HFFc6 (cell line): ENCODE measurements around the gene RNF150. TPM values are rescaled to one million over a fixed set of nuclear protein-coding genes. Genes with fewer than 3 reads are reported as not detected.
A peak's percentile ranks its signal among the peaks of the same experiment; 100 is the strongest.

ENCODE experiments used
- DNase-seq: peaks from one replicate; pipeline ENCODE4 v3.0.0-alpha.2; 2018
- H3K27ac Mint-ChIP-seq: 2 replicates; pipeline ENCODE4 v1.8.0; 2020; ENCODE audit warnings: mild to moderate bottlenecking, mixed read lengths
- H3K27me3 Mint-ChIP-seq: 2 replicates; pipeline ENCODE4 v1.8.0; 2021; ENCODE audit warnings: mild to moderate bottlenecking, moderate library complexity, mixed read lengths; ENCODE audit not compliant: insufficient read depth
- H3K36me3 Mint-ChIP-seq: 2 replicates; pipeline ENCODE4 v1.8.0; 2021; ENCODE audit warnings: low read depth, mixed read lengths
- H3K4me1 Mint-ChIP-seq: 2 replicates; pipeline ENCODE4 v1.8.0; 2020; ENCODE audit warnings: low read depth, mixed read lengths
- H3K4me3 Mint-ChIP-seq: 2 replicates; pipeline ENCODE4 v1.8.0; 2020; ENCODE audit warnings: mild to moderate bottlenecking, moderate library complexity, mixed read lengths
- H3K9me3 Mint-ChIP-seq: 2 replicates; pipeline ENCODE4 v1.8.0; 2020; ENCODE audit warnings: mild to moderate bottlenecking, mixed read lengths
- total RNA-seq, 6 experiments: library from RNA; stranded (reverse); fragmentation: NEBNext Ultra II Directional; extraction: Animal tissue kit (Norgen Biotek cat#: 25700); gene quantifications; 2 replicates in 1 of 6; 3 replicates in 5 of 6; pipeline ENCODE4 v1.2.3, GENCODE V29; 2021
- TF ChIP-seq, protein P1 (sequence below): fragments of 200-600 bp; sonication (generic); IDR thresholded peaks from 2 replicates; pipeline ENCODE4 v1.5.0; 2021; ENCODE audit warnings: antibody characterized with exemption, mild to moderate bottlenecking

The RNF150 gene
- total RNA-seq, 6 experiments from 2014 or later: 15.1 to 24.2 (median 20.7) TPM

- Mint-ChIP-seq H3K4me3 (peak overlapping the region; percentile 99), H3K27ac (no peak overlapping the region; the same call in 1 of the 2 replicates), H3K36me3 (no peaks in the 10 kb centered on the region), H3K9me3 (no peaks in the 10 kb centered on the region), H3K27me3 (peaks cover 6% of the 10 kb centered on the region; the same call in 1 of the 2 replicates), H3K4me1 (peaks cover 43% of the 10 kb centered on the region)
- DNase-seq: peak; percentile 60
- TF ChIP-seq, protein P1, sequence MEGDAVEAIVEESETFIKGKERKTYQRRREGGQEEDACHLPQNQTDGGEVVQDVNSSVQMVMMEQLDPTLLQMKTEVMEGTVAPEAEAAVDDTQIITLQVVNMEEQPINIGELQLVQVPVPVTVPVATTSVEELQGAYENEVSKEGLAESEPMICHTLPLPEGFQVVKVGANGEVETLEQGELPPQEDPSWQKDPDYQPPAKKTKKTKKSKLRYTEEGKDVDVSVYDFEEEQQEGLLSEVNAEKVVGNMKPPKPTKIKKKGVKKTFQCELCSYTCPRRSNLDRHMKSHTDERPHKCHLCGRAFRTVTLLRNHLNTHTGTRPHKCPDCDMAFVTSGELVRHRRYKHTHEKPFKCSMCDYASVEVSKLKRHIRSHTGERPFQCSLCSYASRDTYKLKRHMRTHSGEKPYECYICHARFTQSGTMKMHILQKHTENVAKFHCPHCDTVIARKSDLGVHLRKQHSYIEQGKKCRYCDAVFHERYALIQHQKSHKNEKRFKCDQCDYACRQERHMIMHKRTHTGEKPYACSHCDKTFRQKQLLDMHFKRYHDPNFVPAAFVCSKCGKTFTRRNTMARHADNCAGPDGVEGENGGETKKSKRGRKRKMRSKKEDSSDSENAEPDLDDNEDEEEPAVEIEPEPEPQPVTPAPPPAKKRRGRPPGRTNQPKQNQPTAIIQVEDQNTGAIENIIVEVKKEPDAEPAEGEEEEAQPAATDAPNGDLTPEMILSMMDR: no peak; the same call in 1 of the 2 replicates
Measured at GRCh38 chr4:141133999-141134995, 1.0 kb upstream of the RNF150 start.

DNA sequence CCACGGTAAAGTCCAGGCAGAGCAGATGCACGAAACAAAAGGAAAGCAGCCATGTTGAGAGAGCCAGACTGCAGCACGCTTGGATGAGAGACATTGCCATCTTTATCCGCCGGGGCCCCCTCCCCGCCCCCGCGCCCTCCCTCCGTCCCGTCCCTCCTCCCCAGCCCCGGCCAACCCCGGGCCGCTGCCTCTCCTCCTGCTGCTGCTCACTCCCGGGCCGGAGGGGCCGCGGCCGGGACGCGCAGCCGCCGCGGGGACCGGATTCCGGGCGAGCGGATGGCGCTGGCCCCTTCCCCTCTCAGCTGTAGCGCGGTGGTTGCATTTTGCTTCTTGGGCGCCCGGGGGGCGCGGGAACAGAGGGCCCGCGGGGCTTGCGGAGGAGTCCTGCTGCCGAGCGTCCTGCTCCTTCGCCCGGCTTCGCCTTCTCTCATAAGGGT is 542 bp downstream of the RNF150 start:
- Mint-ChIP-seq H3K27ac (no peak overlapping the region), H3K9me3 (no peaks in the 10 kb centered on the region), H3K4me3 (peak overlapping the region; percentile 99), H3K4me1 (peaks cover 59% of the 10 kb centered on the region), H3K36me3 (no peaks in the 10 kb centered on the region), H3K27me3 (peaks cover 4% of the 10 kb centered on the region; the same call in 1 of the 2 replicates)
- TF ChIP-seq, protein P1: no peak
- no peak for DNase-seq

DNA sequence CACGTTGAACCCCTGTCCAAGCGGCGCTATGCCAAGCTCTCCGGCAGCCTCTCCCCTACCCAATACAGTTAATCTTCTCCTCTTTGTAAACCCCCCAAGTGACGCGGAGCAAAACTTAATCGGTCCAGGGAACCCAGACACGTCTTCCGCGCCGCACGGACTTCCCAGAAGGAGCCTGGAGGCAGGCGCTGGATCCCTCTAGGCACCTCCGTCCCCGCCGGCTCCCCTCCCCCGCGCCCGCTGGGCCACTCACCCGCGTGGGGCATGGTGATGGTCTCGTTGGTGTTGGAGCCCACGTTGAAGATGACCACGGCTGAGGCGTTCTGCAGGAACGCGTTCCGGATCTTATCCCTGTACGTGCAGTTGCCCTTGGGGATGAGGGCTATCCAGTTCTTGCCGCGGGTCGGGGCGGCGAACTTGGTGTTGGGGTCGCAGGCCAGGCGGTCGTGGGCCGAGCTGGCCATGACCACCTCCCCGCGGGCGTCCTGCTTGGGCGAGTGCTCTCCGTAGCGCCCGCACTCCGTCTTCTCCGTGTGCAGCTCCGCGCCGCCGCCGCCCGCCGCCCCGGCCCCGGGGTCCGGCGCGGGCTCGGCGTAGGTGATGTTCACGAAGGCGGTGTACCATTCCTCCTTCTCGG is 1.1 kb downstream of the RNF150 start:
- Mint-ChIP-seq H3K4me3 (peak overlapping the region; percentile 99), H3K36me3 (no peaks in the 10 kb centered on the region), H3K9me3 (no peaks in the 10 kb centered on the region), H3K27me3 (peaks cover 4% of the 10 kb centered on the region; the same call in 1 of the 2 replicates), H3K4me1 (peaks cover 63% of the 10 kb centered on the region), H3K27ac (peak overlapping the region; percentile 44; the same call in 1 of the 2 replicates)
- DNase-seq: no peak
- TF ChIP-seq, protein P1: no peak

GRCh38 chr4:141131723-141132071 is 1.6 kb downstream of the RNF150 start:
- Mint-ChIP-seq H3K4me1 (peaks cover 67% of the 10 kb centered on the region), H3K27ac (0 out of 2 replicates have a peak overlapping the region, but pooled peaks have one; percentile 44), H3K27me3 (peaks cover 4% of the 10 kb centered on the region; the same call in 1 of the 2 replicates)

More at GRCh38 chr4:141131723-141132071, 1.6 kb downstream of the RNF150 start:
- DNase-seq: no peak
- Mint-ChIP-seq H3K4me3 (peak overlapping the region; percentile 99), H3K9me3 (no peaks in the 10 kb centered on the region), H3K36me3 (no peaks in the 10 kb centered on the region)
- TF ChIP-seq, protein P1: no peak
